Activated T-helper 9 cell treated with anti-CD3 and anti-CD28 coated beads, Interleukin-2, amount 50 U/mL, for 16 hours (primary cell): ENCODE data around the gene OR52N4.
"Not testable (repeated sequence)": the region's sequence is repeated elsewhere in the genome, so short reads cannot be mapped to it uniquely, and the experiment has no call there.

Source experiments
- DNase-seq: peaks from one replicate; pipeline ENCODE4 v3.0.0-alpha.2; 2020; ENCODE audit warnings: low read depth

Gene OR52N4

GRCh38 chr11:5753943-5754342 lies at the start of gene OR52N4:
TSS of gene OR52N4 (plus strand) at chr11:5754243. CDS start at chr11:5754741, 498 bp downstream.
- no peak for DNase-seq

GRCh38 chr11:5705688-5706087 lies 48.4 kb upstream of the OR52N4 start:
- no peak for DNase-seq

GRCh38 chr11:5712507-5712906 lies 41.5 kb upstream of the OR52N4 start:
- no peak for DNase-seq

- no peak for DNase-seq
These were observed 40.3 kb upstream of the OR52N4 start for GRCh38 chr11:5713695-5714094.

- not testable (repeated sequence) for DNase-seq
These were observed 37.5 kb upstream of the OR52N4 start for GRCh38 chr11:5716518-5716917.

- DNase-seq: no peak
These were observed 34.1 kb upstream of the OR52N4 start for GRCh38 chr11:5719703-5720495.

- DNase-seq: no peak
These were observed 31.4 kb upstream of the OR52N4 start for GRCh38 chr11:5722622-5723021.

GRCh38 chr11:5726351-5726750 lies 27.7 kb upstream of the OR52N4 start:
- no peak for DNase-seq

- DNase-seq: no peak
These were observed 26.4 kb upstream of the OR52N4 start for GRCh38 chr11:5727691-5728090.

GRCh38 chr11:5736396-5736795 lies 17.6 kb upstream of the OR52N4 start, which contains the start of gene OR56B1:
TSS of gene OR56B1 (plus strand) at chr11:5736448. CDS start at chr11:5736517, 69 bp downstream.
- no peak for DNase-seq

- no peak for DNase-seq
These were observed 17.0 kb upstream of the OR52N4 start for GRCh38 chr11:5737091-5737490.

- DNase-seq: no peak
These were observed 16.2 kb upstream of the OR52N4 start for GRCh38 chr11:5737670-5738392.

GRCh38 chr11:5738431-5738830 lies 15.6 kb upstream of the OR52N4 start:
- no peak for DNase-seq

GRCh38 chr11:5746614-5747013 lies 7.4 kb upstream of the OR52N4 start:
- DNase-seq: no peak

GRCh38 chr11:5749836-5750235 lies 4.2 kb upstream of the OR52N4 start:
- DNase-seq: no peak

GRCh38 chr11:5767056-5767455 lies 13.0 kb downstream of the OR52N4 start:
- no peak for DNase-seq

GRCh38 chr11:5783255-5783654 lies 29.2 kb downstream of the OR52N4 start, which contains the start of gene OR52N5:
TSS of gene OR52N5 (minus strand) at chr11:5783355. CDS start at chr11:5778634, 4,721 bp downstream.
- no peak for DNase-seq

GRCh38 chr11:5791165-5791564 lies 37.1 kb downstream of the OR52N4 start, which contains the start of gene OR52N1:
TSS of gene OR52N1 (minus strand) at chr11:5791265. CDS start at chr11:5788816, 2,449 bp downstream.
- no peak for DNase-seq

GRCh38 chr11:5796541-5796940 lies 42.5 kb downstream of the OR52N4 start:
- DNase-seq: no peak

GRCh38 chr11:5803982-5804381 lies 49.9 kb downstream of the OR52N4 start:
- DNase-seq: no peak
